SJCRH30 (cell line): ENCODE measurements around the gene WLS. TPM values are rescaled to one million over a fixed set of nuclear protein-coding genes. Genes with fewer than 3 reads are reported as not detected.
"Not testable (repeated sequence)": the region's sequence is repeated elsewhere in the genome, so short reads cannot be mapped to it uniquely, and the experiment has no call there.

ENCODE experiments used
- DNase-seq, 2 experiments: peaks; one replicate each; pipeline ENCODE4 v3.0.0-alpha.2; 2015 to 2020
- H3K27ac ChIP-seq: fragments of 250-450 bp; sonication (Bioruptor Pico); 2 replicates; pipeline ENCODE4 v1.5.1; 2020; ENCODE audit warnings: mild to moderate bottlenecking, moderate library complexity
- H3K27me3 ChIP-seq: fragments of 250-450 bp; sonication (Bioruptor Pico); 2 replicates; pipeline ENCODE4 v1.5.1; 2020; ENCODE audit warnings: mild to moderate bottlenecking, moderate library complexity
- H3K36me3 ChIP-seq: fragments of 250-450 bp; sonication (Bioruptor Pico); 2 replicates; pipeline ENCODE4 v1.5.1; 2020; ENCODE audit warnings: mild to moderate bottlenecking, moderate library complexity
- H3K4me1 ChIP-seq: fragments of 250-450 bp; sonication (Bioruptor Pico); 2 replicates; pipeline ENCODE4 v1.5.1; 2020; ENCODE audit warnings: mild to moderate bottlenecking, moderate library complexity
- H3K4me3 ChIP-seq: fragments of 250-450 bp; sonication (Bioruptor Pico); 2 replicates; pipeline ENCODE4 v1.5.1; 2020; ENCODE audit warnings: mild to moderate bottlenecking, moderate library complexity
- H3K9me3 ChIP-seq: fragments of 250-450 bp; sonication (Bioruptor Pico); replicated peaks from 2 replicates; pipeline ENCODE4 v1.5.1; 2020; ENCODE audit warnings: mild to moderate bottlenecking, moderate library complexity
- total RNA-seq: library from RNA; depleted of rRNA; stranded (reverse); fragments of >200 nt; shearing (Covaris generic); gene quantifications from 2 replicates; pipeline ENCODE4 v1.2.3, GENCODE V29; 2014

The WLS gene
- total RNA-seq, 1 experiment from 2014 or later: 43.2 TPM

DNA sequence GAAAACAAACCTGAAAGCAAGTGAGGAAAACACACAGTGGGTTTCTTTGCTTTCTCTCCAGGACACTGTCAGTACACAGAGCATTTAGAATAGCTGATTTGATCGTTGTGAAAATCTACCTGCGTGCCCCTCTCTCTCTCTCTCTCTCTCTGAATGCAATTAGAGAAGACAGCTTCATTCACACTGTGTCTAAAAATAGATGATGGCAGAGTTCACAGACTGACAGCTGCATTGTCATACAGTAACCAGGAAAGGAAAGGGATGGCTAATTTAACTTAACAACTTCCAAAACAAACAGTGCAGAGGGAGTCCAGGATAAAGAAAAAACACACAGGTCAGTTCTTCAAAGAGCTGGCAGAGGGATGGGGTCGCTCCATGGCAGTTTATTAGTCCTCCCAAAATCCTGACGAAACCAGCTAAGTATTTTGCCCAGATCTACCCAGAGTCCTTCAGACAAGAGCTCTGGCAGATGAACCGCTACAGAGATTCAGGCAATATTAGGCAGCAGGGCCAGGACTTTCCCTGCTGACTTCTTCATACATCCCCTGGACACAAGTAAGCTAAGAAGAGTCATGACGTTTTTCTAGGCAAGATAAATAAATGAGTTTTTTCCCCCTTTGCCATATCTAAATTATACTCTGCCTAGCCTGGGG is 58.9 kb downstream of the WLS start:
- Histone ChIP-seq H3K4me3 (peak overlapping the region; percentile 9), H3K4me1 (peaks cover 43% of the 10 kb centered on the region), H3K9me3 (no peaks in the 10 kb centered on the region), H3K27me3 (no peaks in the 10 kb centered on the region), H3K27ac (peak overlapping the region; percentile 73), H3K36me3 (no peaks in the 10 kb centered on the region)
- peak; percentile 21 to 54 for DNase-seq

DNA sequence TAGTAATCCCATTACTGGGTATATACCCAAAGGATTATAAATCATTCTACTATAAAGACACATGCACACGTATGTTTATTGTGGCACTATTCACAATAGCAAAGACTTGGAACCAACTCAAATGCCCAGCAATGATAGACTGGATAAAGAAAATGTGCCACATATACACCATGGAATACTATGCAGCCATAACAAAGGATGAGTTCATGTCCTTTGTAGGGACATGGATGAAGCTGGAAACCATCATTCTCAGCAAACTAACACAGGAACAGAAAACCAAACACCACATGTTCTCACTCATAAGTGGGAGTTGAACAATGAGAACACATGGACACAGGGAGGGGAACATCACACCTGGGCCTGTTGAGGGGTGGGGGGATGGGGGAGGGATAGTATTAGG is 60.5 kb downstream of the WLS start:
- H3K27me3 ChIP-seq, H3K27ac ChIP-seq, H3K4me3 ChIP-seq, H3K36me3 ChIP-seq, DNase-seq, H3K9me3 ChIP-seq: not testable (repeated sequence)
- peaks cover 40% of the 10 kb centered on the region for H3K4me1 ChIP-seq

DNA sequence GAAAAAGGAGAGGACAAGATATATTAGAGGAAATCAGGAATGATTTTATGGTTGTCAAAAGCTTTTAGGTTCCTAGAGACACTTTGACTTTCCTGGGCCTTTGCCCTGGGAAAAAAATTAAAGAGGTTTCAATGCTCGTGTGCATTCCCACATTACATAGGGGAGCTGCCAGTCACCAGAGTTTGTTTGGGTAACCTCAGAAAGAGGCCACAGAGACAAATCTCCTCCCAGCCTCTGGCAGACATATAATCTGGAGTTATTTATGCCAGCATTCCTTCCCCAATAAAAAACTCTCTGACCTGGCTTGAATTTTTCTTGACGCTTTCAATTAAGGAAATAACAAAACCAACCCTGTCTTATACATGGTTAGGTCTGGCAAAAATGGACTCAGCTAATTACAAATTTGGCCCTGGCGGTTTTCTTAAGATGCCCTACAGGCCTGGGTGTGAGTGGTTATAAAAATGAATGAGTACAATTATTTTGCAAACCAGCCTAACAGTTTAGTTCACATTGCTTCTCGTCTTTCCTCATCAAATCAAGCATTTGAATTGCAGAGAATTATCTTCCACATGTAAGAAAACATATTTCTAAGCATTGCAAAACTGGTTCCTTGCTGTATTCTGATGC is 63.7 kb downstream of the WLS start:
- no peak for DNase-seq
- Histone ChIP-seq H3K27ac (no peak overlapping the region), H3K27me3 (no peaks in the 10 kb centered on the region), H3K36me3 (no peaks in the 10 kb centered on the region; the same call in 1 of the 2 replicates), H3K9me3 (no peaks in the 10 kb centered on the region), H3K4me3 (no peak overlapping the region), H3K4me1 (peaks cover 10% of the 10 kb centered on the region)

DNA sequence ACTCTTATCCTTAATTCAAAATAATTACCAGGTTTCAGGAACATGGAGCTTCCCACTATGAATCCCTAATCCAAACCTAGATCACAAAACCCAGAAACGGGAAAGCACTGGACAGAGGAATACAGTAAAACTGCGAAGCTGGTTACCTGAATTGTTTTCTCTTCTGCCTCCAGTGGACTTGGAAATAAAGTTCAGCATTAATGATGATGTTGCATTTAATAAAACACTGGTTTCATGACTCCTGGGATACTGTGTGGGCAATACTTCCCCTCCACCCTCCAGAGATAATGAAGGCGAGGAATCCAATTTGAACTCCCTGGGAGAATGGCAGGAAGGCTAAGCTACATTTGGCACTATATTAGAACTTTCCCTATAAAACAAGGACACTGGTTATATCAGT is 65.1 kb downstream of the WLS start:
- Histone ChIP-seq H3K27me3 (no peaks in the 10 kb centered on the region), H3K4me3 (no peak overlapping the region)
- DNase-seq: no peak

DNA sequence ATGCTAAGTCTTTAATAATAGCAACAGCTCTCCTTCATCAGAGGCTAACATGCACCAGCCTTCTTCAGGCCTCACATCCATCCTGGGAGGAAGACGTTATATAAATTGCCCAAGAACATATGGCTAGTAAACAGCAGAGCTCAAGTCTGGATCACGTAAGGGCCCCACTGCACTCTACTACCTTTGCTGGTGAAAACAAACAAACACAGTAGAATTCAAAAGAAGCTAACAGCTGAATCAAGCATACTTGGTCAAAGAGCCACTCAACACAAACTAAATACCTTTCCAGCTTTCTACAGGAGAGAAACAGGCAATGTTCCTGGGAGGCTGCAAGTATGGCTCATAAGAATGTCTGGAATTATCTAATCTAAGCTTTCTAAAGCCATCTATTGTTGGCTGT is 66.0 kb downstream of the WLS start:
- H3K36me3 ChIP-seq: peaks cover 4% of the 10 kb centered on the region
- H3K4me3 ChIP-seq: no peak overlapping the region
- H3K9me3 ChIP-seq: no peaks in the 10 kb centered on the region
- H3K27me3 ChIP-seq: no peaks in the 10 kb centered on the region
- no peak for DNase-seq
- H3K27ac ChIP-seq: no peak overlapping the region
- H3K4me1 ChIP-seq: no peaks in the 10 kb centered on the region

More for the DNA sequence above, 65.1 kb downstream of the WLS start:
- Histone ChIP-seq H3K27ac (no peak overlapping the region), H3K4me1 (no peaks in the 10 kb centered on the region), H3K9me3 (no peaks in the 10 kb centered on the region), H3K36me3 (peaks cover 4% of the 10 kb centered on the region)

DNA sequence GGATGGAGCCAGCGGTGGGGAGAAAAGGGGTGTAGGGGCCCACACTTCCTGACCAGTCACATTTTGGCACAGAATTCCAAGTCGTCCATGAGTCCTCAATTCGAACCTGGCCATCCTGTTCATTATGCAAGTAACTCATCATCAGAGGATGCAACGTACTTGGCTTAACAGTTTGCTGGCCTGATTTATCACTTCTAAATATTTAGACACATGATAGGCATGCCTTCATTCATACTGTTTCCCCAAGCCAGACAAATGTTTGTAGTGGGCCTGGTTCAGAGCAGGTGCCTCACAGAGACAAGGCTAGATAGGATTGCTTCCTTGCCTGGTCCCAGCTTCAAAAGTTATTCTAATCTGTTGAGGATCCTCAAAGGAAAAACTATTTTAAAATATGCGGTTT is 66.7 kb downstream of the WLS start:
- DNase-seq: no peak
- no peaks in the 10 kb centered on the region for H3K27me3 ChIP-seq
- no peak overlapping the region for H3K27ac ChIP-seq
- peaks cover 4% of the 10 kb centered on the region for H3K36me3 ChIP-seq
- H3K4me3 ChIP-seq: no peak overlapping the region
- no peaks in the 10 kb centered on the region for H3K9me3 ChIP-seq
- H3K4me1 ChIP-seq: no peaks in the 10 kb centered on the region

DNA sequence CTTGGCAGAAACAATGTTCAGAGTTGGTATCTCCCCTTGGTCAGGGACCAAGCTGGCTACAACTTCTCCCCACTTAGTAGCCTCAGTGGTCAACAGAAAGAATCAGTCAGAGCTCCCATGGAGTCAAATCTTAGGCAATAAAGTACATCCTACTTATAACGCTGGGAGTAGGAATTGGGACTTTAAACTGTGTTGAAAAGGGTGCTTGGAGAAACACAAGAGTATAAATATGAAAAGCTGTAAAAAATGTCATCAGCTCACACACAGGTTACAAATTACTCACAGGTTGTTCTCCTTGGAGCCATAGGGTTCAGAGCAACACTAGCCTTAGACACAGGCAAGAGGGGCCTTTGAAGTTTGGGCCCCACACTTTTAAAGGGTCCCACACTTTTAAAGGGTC is 67.4 kb downstream of the WLS start:
- H3K9me3 ChIP-seq: no peaks in the 10 kb centered on the region
- H3K4me1 ChIP-seq: no peaks in the 10 kb centered on the region
- H3K36me3 ChIP-seq: peaks cover 4% of the 10 kb centered on the region
- H3K4me3 ChIP-seq: no peak overlapping the region
- H3K27ac ChIP-seq: no peak overlapping the region
- no peak for DNase-seq
- H3K27me3 ChIP-seq: no peaks in the 10 kb centered on the region

DNA sequence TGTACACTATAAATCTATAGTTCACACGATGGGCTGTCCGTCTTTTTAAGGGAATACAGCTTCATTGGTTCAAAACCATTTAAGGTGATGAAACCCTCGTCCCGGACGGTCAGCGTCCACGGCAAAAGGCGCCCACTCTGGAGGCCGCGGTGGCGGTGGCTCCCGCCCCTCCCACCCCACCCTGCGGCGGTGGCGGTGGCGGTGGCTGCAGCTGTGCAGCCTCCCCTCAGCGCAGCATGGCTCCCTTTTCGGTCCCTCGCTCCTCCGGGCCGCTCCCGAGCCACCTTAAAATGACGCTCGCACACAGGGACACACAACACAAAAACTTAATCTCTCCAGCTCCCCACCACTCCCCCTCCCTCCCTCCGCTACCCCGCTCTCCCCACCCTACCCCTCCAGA is 69.1 kb downstream of the WLS start:
- H3K4me1 ChIP-seq: no peaks in the 10 kb centered on the region
- no peak for DNase-seq
- H3K27ac ChIP-seq: no peak overlapping the region
- peaks cover 4% of the 10 kb centered on the region for H3K36me3 ChIP-seq
- no peak overlapping the region for H3K4me3 ChIP-seq
- no peaks in the 10 kb centered on the region for H3K27me3 ChIP-seq
- no peaks in the 10 kb centered on the region for H3K9me3 ChIP-seq

DNA sequence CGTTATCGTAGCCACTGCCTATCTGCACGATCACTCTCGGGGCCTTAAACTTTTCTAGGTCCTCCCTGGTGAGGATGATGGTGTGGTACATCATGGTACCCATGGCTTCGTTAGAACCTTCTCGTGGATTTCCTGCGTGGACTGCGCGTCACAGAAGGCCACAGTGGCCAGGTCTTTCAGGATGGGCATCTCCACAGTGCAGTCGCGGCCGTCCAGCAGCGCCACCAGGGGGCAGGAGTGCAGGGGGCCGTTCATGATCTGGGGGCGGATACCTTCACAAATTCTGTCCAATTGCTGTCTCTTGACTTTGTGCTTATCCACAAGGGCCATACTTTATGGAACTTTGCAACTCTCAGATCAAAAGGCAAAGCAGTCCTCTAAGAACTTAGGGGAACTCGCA is 69.6 kb downstream of the WLS start:
- Histone ChIP-seq H3K36me3 (peaks cover 7% of the 10 kb centered on the region), H3K27me3 (no peaks in the 10 kb centered on the region), H3K9me3 (no peaks in the 10 kb centered on the region), H3K4me3 (no peak overlapping the region), H3K27ac (no peak overlapping the region), H3K4me1 (no peaks in the 10 kb centered on the region)
- no peak for DNase-seq

DNA sequence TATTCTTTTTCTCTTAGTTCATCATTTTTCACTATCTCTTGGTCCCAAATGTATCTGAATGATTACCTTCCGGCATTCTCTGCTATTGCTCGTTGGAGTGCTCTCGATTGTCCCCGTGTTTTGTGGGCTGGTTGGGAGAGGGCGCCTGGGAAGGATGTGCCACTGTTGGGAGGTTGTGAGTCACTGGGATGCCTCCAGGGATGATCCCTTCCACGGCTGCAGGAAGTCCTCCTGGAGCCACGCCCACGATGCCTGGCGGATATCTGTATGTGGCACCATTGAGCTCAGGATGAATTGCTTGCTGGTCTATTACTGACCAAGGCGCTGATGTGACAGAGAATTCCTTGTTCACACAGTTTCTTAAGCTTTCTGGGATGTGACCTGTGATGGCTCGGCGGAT is 70.7 kb downstream of the WLS start:
- not testable (repeated sequence) for DNase-seq, H3K9me3 ChIP-seq, H3K27me3 ChIP-seq, H3K4me3 ChIP-seq, H3K27ac ChIP-seq, H3K4me1 ChIP-seq, H3K36me3 ChIP-seq

DNA sequence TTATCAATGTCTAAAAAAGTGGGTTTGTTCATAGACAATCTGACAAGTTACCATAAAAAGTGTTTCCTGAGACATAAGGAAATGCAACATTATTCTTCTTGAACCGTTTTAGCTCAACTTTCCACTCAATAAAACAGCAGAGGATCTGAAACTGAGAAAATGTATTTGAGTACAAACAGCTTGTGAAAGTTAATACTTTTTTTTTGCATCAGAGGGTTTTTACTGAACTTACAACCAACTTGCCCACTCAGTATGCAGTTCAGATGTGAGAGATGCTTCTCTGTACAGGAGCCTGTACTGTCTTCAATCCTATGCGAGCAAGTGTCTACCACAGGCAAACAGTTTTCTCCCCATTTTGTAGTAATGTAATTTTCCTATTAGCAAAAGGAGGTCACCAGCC is 71.4 kb downstream of the WLS start:
- not testable (repeated sequence) for H3K4me1 ChIP-seq, H3K27me3 ChIP-seq, H3K27ac ChIP-seq, H3K9me3 ChIP-seq, DNase-seq, H3K4me3 ChIP-seq, H3K36me3 ChIP-seq

DNA sequence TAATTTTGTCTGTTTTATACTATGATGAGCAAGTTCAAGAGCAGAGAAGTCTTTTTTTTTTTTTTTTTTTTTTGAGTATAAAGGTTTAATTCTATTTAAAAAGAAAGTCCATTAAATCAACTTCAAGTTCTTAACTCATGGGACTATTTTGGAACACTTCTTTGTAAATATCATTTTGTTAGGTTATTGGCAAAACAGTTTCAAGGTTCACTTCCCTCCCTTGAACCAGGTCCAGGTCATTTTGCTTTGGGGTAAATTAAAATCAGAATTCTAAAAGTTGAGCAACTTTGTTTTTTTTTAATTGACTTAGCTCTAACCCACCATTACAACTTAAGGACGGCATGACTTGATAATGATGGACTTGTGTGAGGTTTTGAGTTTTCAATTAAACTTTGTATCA is 72.3 kb downstream of the WLS start:
- Histone ChIP-seq H3K27me3 (no peaks in the 10 kb centered on the region), H3K9me3 (no peaks in the 10 kb centered on the region), H3K4me1 (no peaks in the 10 kb centered on the region), H3K36me3 (peaks cover 10% of the 10 kb centered on the region; the same call in 1 of the 2 replicates), H3K27ac (no peak overlapping the region), H3K4me3 (no peak overlapping the region)
- no peak for DNase-seq

DNA sequence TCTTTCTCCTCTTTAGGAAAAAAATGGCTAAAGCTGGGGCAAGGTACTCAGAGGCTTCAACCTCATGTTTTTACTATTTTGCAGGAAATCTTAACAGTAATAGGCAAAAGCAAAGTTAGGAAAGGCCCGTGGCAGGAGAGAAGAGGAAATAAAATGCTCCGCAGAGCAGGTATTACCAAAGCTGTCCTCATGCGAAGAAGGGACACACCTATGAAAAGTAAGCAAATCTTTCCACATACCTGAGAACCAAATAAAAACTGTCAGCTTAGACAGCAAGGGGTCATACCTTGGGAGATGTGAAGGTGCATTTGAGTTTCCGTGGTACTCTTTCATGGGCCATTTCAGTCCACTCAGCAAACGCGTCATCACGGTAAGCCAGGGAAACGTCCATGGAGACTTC is 73.5 kb downstream of the WLS start:
- Histone ChIP-seq H3K27ac (no peak overlapping the region), H3K27me3 (no peaks in the 10 kb centered on the region), H3K9me3 (no peaks in the 10 kb centered on the region), H3K4me1 (no peaks in the 10 kb centered on the region), H3K36me3 (peaks cover 18% of the 10 kb centered on the region), H3K4me3 (no peak overlapping the region)
- no peak for DNase-seq

DNA sequence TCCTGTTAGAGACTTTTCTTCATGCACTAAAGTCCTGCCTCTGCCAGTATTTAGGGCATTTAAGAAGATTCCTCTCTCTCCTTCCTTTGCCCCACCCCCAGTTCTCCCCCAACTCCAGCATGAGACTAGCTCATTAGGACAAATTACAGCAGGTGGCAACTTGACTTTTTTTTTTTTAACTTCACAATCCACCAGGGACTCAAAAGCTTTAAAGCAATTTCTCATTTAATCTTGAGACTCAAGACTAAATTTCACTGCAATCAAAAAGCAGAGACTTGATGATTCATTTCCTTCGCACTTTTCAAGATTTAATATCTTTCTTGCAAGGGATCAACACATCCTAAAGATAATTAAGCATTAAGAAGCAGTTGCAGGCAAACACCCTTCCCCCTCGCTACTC is 74.9 kb downstream of the WLS start:
- Histone ChIP-seq H3K27me3 (no peaks in the 10 kb centered on the region), H3K4me1 (no peaks in the 10 kb centered on the region), H3K36me3 (peaks cover 16% of the 10 kb centered on the region), H3K9me3 (no peaks in the 10 kb centered on the region), H3K27ac (no peak overlapping the region), H3K4me3 (no peak overlapping the region)
- peak in 1 of 2 experiments; percentile 11 for DNase-seq

DNA sequence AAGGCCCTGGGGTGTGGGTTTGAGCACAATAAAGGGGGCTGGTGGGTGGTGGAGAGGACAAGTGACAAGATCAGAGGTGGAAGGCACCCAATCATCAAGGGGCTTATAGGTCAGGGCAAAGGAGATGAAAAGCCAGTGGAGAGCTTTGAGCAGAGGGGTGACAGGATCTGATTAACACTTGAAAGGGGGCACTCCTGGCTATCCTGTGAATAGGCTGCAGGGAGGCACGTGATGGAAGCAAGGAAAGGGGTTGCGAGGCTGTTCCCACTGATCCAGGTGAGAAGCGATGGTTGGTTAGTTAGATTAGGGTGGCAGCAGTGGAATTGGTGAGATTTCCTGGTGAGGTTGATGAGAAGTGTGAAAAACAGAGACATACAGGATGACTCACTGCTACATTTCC is 80.6 kb downstream of the WLS start:
- Histone ChIP-seq H3K27ac (no peak overlapping the region), H3K9me3 (no peaks in the 10 kb centered on the region), H3K36me3 (peaks cover 25% of the 10 kb centered on the region), H3K4me1 (no peaks in the 10 kb centered on the region), H3K4me3 (no peak overlapping the region), H3K27me3 (no peaks in the 10 kb centered on the region)
- DNase-seq: no peak

DNA sequence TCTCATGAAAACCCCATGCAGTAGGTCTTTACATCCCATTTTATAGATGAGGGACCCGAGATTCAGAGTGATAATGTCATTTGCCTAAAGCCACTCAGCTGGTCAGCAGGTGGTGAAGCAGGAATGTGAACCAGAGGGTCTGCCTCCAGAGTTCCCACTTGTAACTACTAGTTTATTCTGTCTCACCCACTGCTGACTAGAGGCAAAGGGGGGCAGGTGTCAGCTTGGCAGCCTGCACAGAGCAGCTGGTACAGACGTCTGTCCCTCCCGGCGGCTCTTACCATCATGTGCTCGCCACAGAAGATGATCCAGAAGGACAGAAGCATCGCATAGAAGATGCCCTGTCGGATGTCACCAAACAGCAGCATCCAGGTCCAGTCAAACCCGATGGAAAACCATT is 82.4 kb downstream of the WLS start:
- H3K27me3 ChIP-seq: no peaks in the 10 kb centered on the region
- no peaks in the 10 kb centered on the region for H3K4me1 ChIP-seq
- no peak for DNase-seq
- no peaks in the 10 kb centered on the region for H3K9me3 ChIP-seq
- peaks cover 32% of the 10 kb centered on the region for H3K36me3 ChIP-seq
- no peak overlapping the region for H3K27ac ChIP-seq
- no peak overlapping the region for H3K4me3 ChIP-seq
